H9 (cell line): ENCODE data around the gene PPM1H. TPM values are rescaled to one million over a fixed set of nuclear protein-coding genes. Genes with fewer than 3 reads are reported as not detected.

ENCODE experiments used
- DNase-seq: peaks from one replicate; pipeline ENCODE4 v3.0.0-alpha.2; 2017
- H2AFZ ChIP-seq: one replicate; pipeline ENCODE4 v1.6.1; 2013; ENCODE audit warnings: mild to moderate bottlenecking, low read length, control low read depth, moderate library complexity
- H2AK5ac ChIP-seq: 2 replicates; pipeline ENCODE4 v1.6.1; 2013; ENCODE audit warnings: low read length, control low read depth, mixed read lengths; ENCODE audit not compliant: insufficient read length
- H2BK120ac ChIP-seq: one replicate; pipeline ENCODE4 v1.6.1; 2013; ENCODE audit warnings: low read depth, mild to moderate bottlenecking, low read length, control low read depth, inconsistent platforms; ENCODE audit not compliant: poor library complexity, severe bottlenecking
- H2BK12ac ChIP-seq: 2 replicates; pipeline ENCODE4 v1.6.1; 2013; ENCODE audit warnings: low read length, control low read depth, mixed read lengths, low read depth; ENCODE audit not compliant: insufficient read length
- H2BK15ac ChIP-seq: 2 replicates; pipeline ENCODE4 v1.6.1; 2013; ENCODE audit warnings: low read depth, low read length, control low read depth
- H2BK20ac ChIP-seq: one replicate; pipeline ENCODE4 v1.6.1; 2013; ENCODE audit warnings: low read depth, mild to moderate bottlenecking, low read length, control low read depth, inconsistent platforms; ENCODE audit not compliant: poor library complexity, severe bottlenecking
- H2BK5ac ChIP-seq: 2 replicates; pipeline ENCODE4 v1.6.1; 2013; ENCODE audit warnings: low read length, control low read depth, mixed read lengths; ENCODE audit not compliant: insufficient read length
- H3K14ac ChIP-seq: 2 replicates; pipeline ENCODE4 v1.6.1; 2013; ENCODE audit warnings: low read length, control low read depth; ENCODE audit not compliant: insufficient read depth
- H3K18ac ChIP-seq: 2 replicates; pipeline ENCODE4 v1.6.1; 2013; ENCODE audit warnings: low read depth, mild to moderate bottlenecking, mixed read lengths, low read length, control low read depth; ENCODE audit not compliant: insufficient read length
- H3K23ac ChIP-seq: 2 replicates; pipeline ENCODE4 v1.6.1; 2013; ENCODE audit warnings: low read length, control low read depth, mixed read lengths, low read depth; ENCODE audit not compliant: insufficient read length
- H3K23me2 ChIP-seq: 2 replicates; pipeline ENCODE4 v1.6.1; 2013; ENCODE audit warnings: low read depth, mild to moderate bottlenecking, mixed read lengths, low read length, control low read depth; ENCODE audit not compliant: insufficient read length, poor library complexity, severe bottlenecking
- H3K27ac ChIP-seq: 2 replicates; pipeline ENCODE4 v1.5.1; 2013; ENCODE audit warnings: low read length, control low read depth, mixed read lengths, low read depth; ENCODE audit not compliant: insufficient read length
- H3K27me3 ChIP-seq: 2 replicates; pipeline ENCODE4 v1.6.1; 2013; ENCODE audit warnings: low read length, control low read depth, inconsistent platforms; ENCODE audit not compliant: insufficient read depth
- H3K4ac ChIP-seq: 2 replicates; pipeline ENCODE4 v1.6.1; 2013; ENCODE audit warnings: low read depth, mild to moderate bottlenecking, control low read depth, inconsistent platforms, low read length, moderate library complexity
- H3K4me1 ChIP-seq: 2 replicates; pipeline ENCODE4 v1.6.1; 2013; ENCODE audit warnings: low read length, control low read depth, inconsistent platforms; ENCODE audit not compliant: insufficient read depth
- H3K4me2 ChIP-seq: 2 replicates; pipeline ENCODE4 v1.6.1; 2013; ENCODE audit warnings: low read length, control low read depth, mixed read lengths; ENCODE audit not compliant: insufficient read length, insufficient read depth
- H3K56ac ChIP-seq: 2 replicates; pipeline ENCODE4 v1.6.1; 2013; ENCODE audit warnings: low read depth, mild to moderate bottlenecking, mixed read lengths, low read length, control low read depth; ENCODE audit not compliant: insufficient read length
- H3K79me1 ChIP-seq: 2 replicates; pipeline ENCODE4 v1.6.1; 2013; ENCODE audit warnings: low read depth, mild to moderate bottlenecking, moderate library complexity, low read length, control low read depth, inconsistent platforms; ENCODE audit not compliant: insufficient read depth, poor library complexity, severe bottlenecking
- H3K79me2 ChIP-seq: 2 replicates; pipeline ENCODE4 v1.6.1; 2013; ENCODE audit warnings: low read length, control low read depth, inconsistent platforms; ENCODE audit not compliant: insufficient read depth
- H3K9ac ChIP-seq: 2 replicates; pipeline ENCODE4 v1.6.1; 2013; ENCODE audit warnings: low read length, control low read depth, mixed read lengths; ENCODE audit not compliant: insufficient read length; ENCODE audit errors: extremely low read depth
- H3K9me3 ChIP-seq: one replicate; pipeline ENCODE4 v1.6.1; 2013; ENCODE audit warnings: low read depth, low read length, inconsistent platforms; ENCODE audit not compliant: control insufficient read depth
- H3T11ph ChIP-seq: one replicate; pipeline ENCODE4 v1.6.1; 2013; ENCODE audit warnings: mild to moderate bottlenecking, low read length, control low read depth, inconsistent platforms
- H4K20me1 ChIP-seq: one replicate; pipeline ENCODE4 v1.6.1; 2013; ENCODE audit not compliant: control insufficient read depth, insufficient read length, insufficient read depth
- H4K5ac ChIP-seq: 2 replicates; pipeline ENCODE4 v1.6.1; 2013; ENCODE audit warnings: low read depth, mild to moderate bottlenecking, mixed read lengths, low read length, control low read depth; ENCODE audit not compliant: insufficient read length
- H4K8ac ChIP-seq: replicated peaks from 2 replicates; pipeline ENCODE4 v1.6.1; 2013; ENCODE audit warnings: low read length, control low read depth, mixed read lengths, low read depth; ENCODE audit not compliant: insufficient read length
- H4K91ac ChIP-seq: 2 replicates; pipeline ENCODE4 v1.6.1; 2013; ENCODE audit warnings: low read depth, mild to moderate bottlenecking, moderate library complexity, mixed read lengths, low read length, control low read depth; ENCODE audit not compliant: insufficient read length
- H3K27ac Mint-ChIP-seq, 3 experiments: 2 replicates in 2 of 3; 3 replicates in 1 of 3; pipeline ENCODE4 v1.8.0; 2020 to 2021; ENCODE audit warnings: mixed read lengths in 3 of 3, mild to moderate bottlenecking in 1 of 3, moderate library complexity in 1 of 3
- H3K27me3 Mint-ChIP-seq: 2 replicates; pipeline ENCODE4 v1.8.0; 2021; ENCODE audit warnings: low read depth, mild to moderate bottlenecking, moderate library complexity, mixed read lengths
- H3K36me3 Mint-ChIP-seq, 3 experiments: 2 replicates in 2 of 3; 3 replicates in 1 of 3; pipeline ENCODE4 v1.8.0; 2020 to 2021; ENCODE audit warnings: low read depth in 3 of 3, mixed read lengths in 3 of 3; ENCODE audit not compliant: insufficient read depth in 1 of 3
- H3K4me1 Mint-ChIP-seq, 2 experiments: 2 replicates each; pipeline ENCODE4 v1.8.0; 2020; ENCODE audit warnings: mixed read lengths in 2 of 2
- H3K4me3 Mint-ChIP-seq, 2 experiments: 2 replicates in 1 of 2; 3 replicates in 1 of 2; pipeline ENCODE4 v1.8.0; 2020 to 2021; ENCODE audit warnings: mild to moderate bottlenecking in 2 of 2, mixed read lengths in 2 of 2, moderate library complexity in 1 of 2
- H3K9me3 Mint-ChIP-seq, 2 experiments: 2 replicates in 1 of 2; 3 replicates in 1 of 2; pipeline ENCODE4 v1.8.0; 2020; ENCODE audit warnings: mild to moderate bottlenecking in 2 of 2, mixed read lengths in 2 of 2, moderate library complexity in 1 of 2
- WGBS: extraction: QIAGEN DNeasy Blood & Tissue Kit; methylation state at CpG from one replicate; pipeline ENCODE4 v1.1.7; 2013; ENCODE audit warnings: missing lambda C conversion rate, low lambda C conversion rate, mixed read lengths; ENCODE audit not compliant: insufficient read length; ENCODE audit errors: extremely low coverage; 5-methylcytosine and 5-hydroxymethylcytosine counted together
- total RNA-seq: library from RNA; stranded (reverse); gene quantifications from 2 replicates; pipeline ENCODE4 v1.2.1, GENCODE V29; 2021
- TF ChIP-seq, protein P1 (sequence below): fragments of 200-600 bp; sonication (generic); conservative IDR thresholded peaks from 3 replicates; pipeline ENCODE4 v1.8.0; 2021; ENCODE audit warnings: antibody characterized with exemption, mild to moderate bottlenecking

Gene PPM1H
- total RNA-seq, 1 experiment from 2014 or later = 22.1 TPM

DNA sequence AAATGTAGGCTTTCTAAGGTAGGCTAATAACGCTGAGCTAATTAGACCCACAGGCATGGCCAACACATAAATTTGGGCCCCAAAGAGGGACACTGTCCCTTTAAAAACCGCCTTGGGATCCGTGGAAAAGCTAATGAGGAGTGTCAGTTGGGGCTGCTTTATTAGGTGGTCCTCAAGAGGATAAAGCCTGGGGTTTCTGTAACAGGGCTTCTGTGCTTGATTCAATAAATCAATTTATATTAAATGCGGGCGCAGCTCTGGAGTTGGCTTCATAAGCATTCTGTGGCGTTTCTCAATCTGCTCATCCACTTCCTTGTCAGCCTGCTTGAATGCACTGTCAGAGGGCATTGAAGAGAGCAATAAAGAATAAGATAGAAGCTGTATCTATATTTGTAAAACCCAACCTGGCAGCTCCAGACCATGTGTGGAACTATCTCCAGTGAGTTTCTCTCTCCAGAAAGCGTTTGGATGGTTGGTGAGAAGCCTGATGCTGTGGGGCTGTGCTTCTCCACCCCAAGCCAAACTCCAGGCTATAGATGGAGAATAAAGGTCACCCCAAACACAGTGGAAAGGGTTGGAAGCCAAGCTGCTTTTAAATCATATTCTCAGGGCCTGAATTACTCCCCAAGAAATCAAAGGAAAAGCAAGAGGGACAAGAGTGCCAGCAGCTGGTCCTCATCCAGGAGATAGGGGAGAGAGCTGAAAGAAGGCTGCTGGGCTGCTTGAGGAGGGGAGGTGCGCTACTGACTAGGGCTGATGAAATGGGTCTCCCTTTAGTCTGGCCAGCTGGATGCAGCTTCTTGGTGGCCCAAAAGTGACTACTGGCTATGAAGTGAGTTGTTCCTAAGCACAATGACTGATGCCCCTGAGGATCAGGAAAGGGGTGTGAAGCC lies 222.0 kb downstream of the PPM1H start:
- no peak overlapping the region for H3K4ac ChIP-seq
- no peak overlapping the region for H3K56ac ChIP-seq
- Mint-ChIP-seq H3K4me3 (no peak overlapping the region), H3K27ac (peak overlapping the region in 1 of 3 experiments; percentile 23; a peak in 2 of 7 replicates), H3K36me3 (peaks cover 0 to 2% (median 2%) of the 10 kb centered on the region in 3 experiments; a peak in 3 of 7 replicates), H3K27me3 (no peaks in the 10 kb centered on the region), H3K9me3 (no peaks in the 10 kb centered on the region), H3K4me1 (peaks cover 46 to 57% of the 10 kb centered on the region in 2 experiments)
- H2AK5ac ChIP-seq = no peak overlapping the region
- peaks cover 2% of the 10 kb centered on the region; the same call in 1 of the 2 replicates for H3K4me1 ChIP-seq
- WGBS = no CpG with 5 or more reads among the region's 8 CpGs
- no peak overlapping the region for H2BK20ac ChIP-seq
- no peak overlapping the region for H3K9ac ChIP-seq
- H3K79me2 ChIP-seq = no peaks in the 10 kb centered on the region
- H2BK5ac ChIP-seq = no peak overlapping the region
- no peaks in the 10 kb centered on the region for H3K27me3 ChIP-seq
- H3K27ac ChIP-seq = no peak overlapping the region
- no peak overlapping the region for H2BK12ac ChIP-seq
- H3K18ac ChIP-seq = no peak overlapping the region
- no peak overlapping the region for H3K14ac ChIP-seq
- TF ChIP-seq, protein P1, sequence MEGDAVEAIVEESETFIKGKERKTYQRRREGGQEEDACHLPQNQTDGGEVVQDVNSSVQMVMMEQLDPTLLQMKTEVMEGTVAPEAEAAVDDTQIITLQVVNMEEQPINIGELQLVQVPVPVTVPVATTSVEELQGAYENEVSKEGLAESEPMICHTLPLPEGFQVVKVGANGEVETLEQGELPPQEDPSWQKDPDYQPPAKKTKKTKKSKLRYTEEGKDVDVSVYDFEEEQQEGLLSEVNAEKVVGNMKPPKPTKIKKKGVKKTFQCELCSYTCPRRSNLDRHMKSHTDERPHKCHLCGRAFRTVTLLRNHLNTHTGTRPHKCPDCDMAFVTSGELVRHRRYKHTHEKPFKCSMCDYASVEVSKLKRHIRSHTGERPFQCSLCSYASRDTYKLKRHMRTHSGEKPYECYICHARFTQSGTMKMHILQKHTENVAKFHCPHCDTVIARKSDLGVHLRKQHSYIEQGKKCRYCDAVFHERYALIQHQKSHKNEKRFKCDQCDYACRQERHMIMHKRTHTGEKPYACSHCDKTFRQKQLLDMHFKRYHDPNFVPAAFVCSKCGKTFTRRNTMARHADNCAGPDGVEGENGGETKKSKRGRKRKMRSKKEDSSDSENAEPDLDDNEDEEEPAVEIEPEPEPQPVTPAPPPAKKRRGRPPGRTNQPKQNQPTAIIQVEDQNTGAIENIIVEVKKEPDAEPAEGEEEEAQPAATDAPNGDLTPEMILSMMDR = no peak
- H3K79me1 ChIP-seq = no peaks in the 10 kb centered on the region
- DNase-seq = no peak
- H2AFZ ChIP-seq = no peak overlapping the region
- no peaks in the 10 kb centered on the region for H3K23me2 ChIP-seq
- H4K8ac ChIP-seq = no peak overlapping the region
- H3T11ph ChIP-seq = no peak overlapping the region
- no peak overlapping the region for H4K91ac ChIP-seq
- no peak overlapping the region for H4K5ac ChIP-seq
- H3K23ac ChIP-seq = no peak overlapping the region
- no peaks in the 10 kb centered on the region for H4K20me1 ChIP-seq
- H3K4me2 ChIP-seq = no peak overlapping the region
- no peaks in the 10 kb centered on the region for H3K9me3 ChIP-seq
- no peak overlapping the region for H2BK120ac ChIP-seq
- H2BK15ac ChIP-seq = no peak overlapping the region
